HG03439 (cell line): ENCODE results near the gene EPS8L2.
A peak's percentile ranks its signal among the peaks of the same experiment; 100 is the strongest.
"Not testable (repeated sequence)": the region's sequence is repeated elsewhere in the genome, so short reads cannot be mapped to it uniquely, and the experiment has no call there.

ENCODE experiments used
- ATAC-seq: cut with Tn5 transposase; IDR thresholded peaks from one replicate; pipeline ENCODE4 v1.9.1; 2021; ENCODE audit warnings: mild to moderate bottlenecking, moderate library complexity; ENCODE audit not compliant: unreplicated experiment

EPS8L2 gene

DNA sequence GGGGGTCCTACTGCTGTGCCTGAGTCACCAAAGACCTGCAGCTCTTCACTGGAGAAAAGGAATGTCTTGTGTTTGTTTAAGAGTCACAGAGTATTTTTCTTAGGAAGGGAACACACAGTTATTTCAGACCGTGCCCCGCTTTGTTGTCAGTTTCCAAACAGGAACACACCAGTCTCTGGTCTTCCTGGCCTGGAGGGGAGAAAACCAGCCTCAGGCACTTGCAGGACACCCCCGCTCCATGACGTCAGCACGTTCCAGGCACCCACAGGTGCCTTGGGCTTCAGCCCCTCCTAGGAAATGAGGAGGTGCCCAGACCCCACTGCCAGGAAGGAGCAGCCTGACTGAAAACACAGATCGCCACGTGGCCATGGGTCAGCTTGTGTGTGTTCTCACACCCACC lies 16.4 kb upstream of the EPS8L2 start:
- ATAC-seq, result no peak

DNA sequence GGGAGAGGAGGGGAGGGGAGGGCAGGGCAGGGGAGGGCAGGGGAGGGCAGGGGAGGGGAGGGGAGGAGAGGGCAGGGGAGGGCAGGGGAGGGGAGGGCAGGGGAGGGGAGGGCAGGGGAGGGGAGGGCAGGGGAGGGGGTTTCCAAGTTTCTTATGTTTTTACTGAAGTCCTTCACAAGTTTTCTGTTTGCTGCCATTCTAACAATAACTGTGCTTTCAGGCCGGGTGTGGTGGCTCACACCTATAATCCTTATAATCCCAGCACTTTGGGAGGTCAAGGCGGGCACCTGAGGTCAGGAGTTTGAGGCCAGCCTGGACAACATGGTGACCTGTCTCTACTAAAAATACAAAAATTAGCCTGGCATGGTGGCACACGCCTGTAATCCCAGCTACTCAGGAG lies 15.8 kb upstream of the EPS8L2 start:
- not testable (repeated sequence) for ATAC-seq

DNA sequence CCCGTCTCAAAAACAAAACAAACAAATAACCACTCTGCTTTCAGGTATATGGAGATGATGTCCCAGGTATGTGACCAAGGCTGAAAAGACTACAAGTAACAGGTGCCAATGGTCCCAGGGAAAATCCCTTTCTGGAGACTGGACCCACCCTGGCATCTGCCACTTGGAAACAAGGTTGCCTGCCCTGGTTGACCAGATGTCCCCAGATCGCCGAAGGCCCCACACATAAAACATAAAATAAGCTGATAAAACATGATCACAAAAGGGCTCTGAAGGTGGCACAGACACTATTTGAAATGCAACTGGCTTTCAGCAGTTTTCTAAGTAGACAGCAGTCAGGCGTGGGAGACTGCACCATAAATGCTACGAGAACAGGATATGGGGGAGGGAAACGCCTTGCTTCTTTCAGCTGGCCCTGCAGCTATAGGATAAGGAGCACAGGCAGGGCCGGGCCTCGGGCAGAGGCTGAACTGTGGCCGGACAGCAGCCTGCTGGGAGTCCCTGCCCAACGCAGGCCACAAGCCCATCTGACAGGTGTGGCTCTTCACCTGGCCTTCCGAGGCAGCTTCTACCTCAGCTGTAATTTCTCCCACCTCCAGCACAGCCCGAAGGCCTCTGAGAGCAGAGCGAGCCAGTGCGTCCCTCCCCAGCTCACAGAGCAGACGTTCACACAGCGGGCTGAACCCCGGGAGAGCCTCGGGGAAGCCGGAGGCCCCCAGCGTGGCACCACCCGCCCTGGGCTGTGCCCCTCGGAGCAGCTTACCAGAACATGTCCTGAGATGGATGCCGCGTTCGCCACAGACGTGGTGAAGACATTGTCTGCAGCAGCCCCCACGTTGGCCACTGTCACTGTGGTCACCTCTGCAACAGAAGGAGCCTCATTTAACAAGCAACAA lies 15.0 kb upstream of the EPS8L2 start:
- no peak for ATAC-seq

DNA sequence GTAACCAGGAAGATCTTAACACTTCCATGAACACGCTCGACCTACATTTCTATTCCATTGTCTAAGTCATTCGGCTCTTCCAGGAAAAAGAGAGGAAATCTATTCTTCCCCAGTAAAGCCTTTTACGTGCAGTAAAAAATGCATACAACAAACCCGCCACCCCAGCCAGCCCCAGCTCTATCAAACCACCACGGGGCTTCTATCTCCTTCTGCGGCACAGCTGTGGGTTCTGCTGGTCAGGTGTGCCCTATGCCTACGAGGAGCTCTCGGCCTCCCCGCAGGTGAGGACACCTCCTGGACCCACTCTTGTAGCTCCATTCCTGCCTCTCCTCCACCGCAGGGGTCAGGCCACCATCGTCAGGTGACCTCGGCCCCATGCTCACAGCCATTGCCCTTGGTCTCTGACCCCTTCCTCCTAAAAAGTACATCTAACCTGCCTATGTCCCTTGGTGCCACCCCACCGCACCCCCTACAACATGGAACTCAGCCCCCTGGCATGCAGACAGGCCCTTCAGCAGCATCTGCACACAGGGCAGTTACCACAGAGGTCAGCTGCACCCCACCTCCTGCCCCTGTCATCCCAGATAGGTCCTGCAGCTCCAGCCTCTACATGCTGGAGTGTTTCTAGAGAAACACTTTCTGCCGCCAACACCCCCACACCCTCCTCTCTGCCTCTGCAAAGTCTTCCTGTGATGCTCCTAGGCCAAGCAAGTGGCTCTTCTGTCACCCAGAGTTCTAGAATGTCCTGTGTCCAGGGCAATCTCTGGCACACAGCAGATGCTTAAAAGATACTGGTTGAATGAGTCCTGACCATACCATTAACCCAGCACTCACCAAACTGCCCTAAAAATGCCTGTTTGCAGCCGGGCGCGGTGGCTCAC lies 14.1 kb upstream of the EPS8L2 start:
- no peak for ATAC-seq

DNA sequence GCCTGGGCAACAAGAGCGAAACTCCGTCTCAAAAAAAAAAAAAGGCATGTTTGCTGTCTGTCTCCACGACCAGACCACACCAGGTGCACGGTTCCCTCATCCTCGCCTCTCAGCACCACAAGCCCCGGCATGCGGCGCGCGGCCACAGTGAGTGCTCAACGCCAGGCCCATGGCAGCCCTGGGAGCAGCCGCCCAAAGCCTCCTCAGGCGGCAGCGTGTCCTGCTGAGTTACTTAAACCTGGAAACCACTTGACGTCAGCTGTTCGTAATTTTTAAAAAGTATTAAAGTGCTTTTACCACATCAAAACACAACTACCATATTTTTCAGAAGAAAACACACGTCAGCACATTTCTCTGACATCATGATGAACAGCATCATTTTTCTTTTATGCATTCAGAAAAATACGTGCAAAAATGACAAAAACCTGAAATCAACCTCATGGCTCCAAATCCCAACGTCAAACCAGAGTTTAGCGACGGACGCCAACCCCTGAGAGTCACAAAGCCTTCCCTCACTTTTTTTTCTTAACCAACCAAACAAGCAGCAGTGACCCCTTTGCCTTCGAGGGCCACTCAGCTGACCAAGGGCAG lies 13.1 kb upstream of the EPS8L2 start:
- no peak for ATAC-seq

DNA sequence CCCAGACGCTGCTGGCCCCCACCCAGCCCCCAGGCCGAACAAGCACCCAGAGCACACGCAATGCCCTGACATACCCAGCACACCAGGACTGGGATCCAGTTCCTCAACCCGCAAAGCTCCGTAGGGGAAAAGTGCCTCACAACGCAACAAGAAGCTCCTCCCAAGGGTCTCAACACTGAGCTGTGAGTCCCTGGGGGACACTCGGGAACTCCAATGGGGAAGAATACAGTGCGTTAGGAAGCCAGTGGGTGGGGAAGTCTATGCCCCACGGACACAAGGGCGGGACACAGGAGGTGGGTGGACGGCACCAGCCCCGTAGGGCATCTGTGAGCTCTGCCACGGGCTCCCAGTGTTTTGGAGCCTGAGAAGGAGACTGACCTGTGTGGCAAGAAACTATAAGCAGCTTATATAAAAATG lies 12.6 kb upstream of the EPS8L2 start:
- ATAC-seq, result no peak

DNA sequence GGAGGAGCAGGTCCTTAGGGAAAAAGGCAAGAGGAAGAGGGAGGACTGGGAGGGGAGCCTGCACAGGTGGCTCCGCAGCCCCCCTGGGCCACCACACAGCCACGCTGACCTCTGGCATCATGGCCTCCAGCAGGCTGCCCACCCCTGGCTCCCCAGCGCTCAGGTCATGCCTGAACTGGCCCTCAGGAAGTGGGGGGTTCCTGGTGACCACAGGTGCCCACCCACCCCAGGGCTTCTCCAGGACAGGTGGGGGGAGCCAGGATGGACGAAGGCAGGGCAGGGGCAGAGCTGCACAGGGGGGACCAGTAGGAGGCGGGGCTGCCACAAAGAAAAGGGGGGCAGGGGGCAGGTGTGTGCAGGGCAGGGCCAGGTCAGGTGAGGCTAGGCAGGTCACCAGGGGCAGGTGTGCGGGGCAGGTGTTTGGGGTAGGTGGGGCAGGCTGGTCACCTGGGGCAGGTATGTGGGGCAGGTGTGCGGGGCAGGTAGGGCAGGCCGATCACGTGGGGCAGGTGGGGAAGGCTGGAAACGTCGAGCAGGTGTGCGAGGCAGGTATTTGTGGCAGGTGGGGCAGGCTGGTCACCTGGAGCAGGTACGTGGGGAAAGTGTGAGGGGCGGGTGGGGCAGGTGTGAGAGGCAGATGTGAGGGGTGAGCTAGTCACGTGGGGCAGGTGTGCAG lies 12.0 kb upstream of the EPS8L2 start:
- no peak for ATAC-seq

DNA sequence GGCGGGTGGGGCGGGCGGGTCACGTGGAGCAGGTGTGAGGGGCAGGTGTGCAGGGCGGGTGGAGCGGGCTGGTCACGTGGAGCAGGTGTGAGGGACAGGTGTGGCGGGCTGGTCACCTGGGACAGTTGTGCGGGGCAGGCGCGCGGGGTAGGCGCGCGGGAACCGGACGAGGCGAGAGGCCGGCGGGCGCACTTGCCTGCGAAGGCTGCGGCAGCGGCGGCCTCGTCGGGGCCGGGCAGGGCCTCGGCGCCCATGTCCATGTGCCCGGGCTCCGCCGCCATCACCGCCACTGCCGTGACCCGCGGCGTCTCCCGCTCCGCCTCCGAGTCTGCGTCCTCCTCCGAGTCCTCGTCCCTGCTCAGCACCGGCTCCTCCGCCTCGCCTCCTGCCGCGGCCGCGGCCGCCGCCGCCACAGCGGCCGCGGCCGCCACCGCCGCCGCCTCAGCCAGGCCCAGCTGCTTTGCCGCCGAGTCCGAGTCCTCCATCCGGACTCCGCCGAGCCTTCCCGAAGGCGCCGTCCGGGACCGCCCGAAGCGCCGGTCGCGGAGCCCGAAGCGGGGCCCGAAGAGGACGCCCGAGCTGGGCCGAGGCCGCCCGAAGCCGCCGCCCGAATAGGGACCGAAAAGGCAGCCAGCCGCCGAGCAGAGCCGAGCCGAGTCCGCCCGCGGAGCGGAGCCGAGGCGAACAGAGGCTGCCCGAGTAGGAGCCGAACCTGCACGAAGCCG lies 11.3 kb upstream of the EPS8L2 start, which contains the start of gene DEAF1:
DEAF1 (minus strand) TSS at position 660 of the 725 bp plus-strand sequence; CDS start at position 485, 175 bp downstream.
- ATAC-seq, result no peak

DNA sequence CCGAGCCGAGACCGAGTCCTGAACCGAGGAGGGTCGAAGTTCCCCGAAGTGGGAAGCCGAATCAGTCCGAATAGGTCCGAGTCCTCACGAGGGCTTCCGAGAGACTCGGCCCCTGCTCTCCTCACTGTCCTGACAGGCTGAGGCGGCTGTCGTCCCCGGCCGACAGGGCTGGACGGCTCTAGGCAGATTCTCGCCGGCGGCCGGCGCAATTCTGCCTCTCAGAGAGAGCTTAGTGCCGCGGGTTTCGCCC lies 10.8 kb upstream of the EPS8L2 start:
- peak; percentile 87 for ATAC-seq

DNA sequence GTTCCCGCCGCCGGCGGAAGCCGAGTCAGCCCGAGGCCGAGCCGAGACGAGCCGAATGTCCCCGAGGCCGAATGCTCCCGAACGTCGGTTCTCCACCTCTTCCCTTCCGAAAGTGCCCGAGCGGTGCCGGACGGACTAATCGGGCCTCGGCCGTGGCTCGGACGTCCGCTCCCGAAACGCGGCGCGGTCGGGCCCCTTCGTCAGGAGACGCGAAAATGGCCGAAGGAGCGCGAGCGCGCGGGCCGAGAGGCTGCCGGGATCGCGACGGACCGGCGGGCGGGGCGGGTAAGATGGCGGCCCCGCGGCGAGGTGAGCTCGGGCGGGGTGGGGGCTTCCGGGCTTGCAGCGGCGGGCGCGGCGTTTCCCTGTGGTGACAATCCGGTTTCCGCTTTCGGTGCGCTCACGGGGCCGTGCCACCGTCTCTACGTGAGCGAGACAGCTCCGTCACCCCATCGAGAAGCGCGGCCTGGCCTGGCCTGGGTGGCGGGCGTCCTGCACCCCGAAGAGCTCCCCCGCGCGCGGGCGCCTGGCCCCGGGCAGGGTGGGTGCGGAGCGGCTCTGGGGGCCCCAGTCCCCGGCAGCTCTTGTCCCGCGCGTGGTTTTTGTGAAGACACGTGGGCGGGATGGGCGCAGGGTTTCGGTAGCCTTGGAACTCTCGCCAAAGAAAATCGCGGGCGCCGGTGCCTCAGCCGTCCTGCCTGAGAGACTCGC lies 10.3 kb upstream of the EPS8L2 start, which contains the start of gene TMEM80:
TMEM80 (plus strand) TSS at position 279 of the 711 bp plus-strand sequence; CDS start at position 291, 12 bp downstream.
- ATAC-seq, result peak; percentile 79

DNA sequence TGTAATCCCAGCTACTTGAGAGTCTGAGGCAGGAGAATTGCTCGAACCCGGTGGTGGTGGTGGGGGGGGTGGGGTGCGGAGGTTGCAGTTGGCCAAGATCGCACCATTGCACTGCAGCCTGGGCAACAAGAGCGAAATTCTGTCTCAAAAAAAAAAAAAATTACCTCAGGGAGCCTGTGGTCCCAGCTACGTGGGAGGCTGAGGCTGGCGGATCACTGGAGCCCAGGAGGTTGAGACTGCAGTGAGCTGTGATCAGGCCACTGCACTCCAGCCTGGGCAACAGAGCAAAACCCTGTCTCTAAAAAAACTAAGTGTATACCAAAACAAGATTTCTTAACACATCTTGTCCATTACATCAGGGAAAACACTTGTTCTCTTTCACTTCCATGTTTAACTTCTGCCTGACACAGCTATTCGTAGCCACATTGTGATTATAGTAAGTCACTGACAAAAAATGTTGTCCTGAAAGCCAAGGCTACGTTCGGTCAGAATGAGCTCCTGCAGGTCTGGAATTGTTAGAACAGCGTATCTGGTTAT lies 9.0 kb upstream of the EPS8L2 start:
- no peak for ATAC-seq

DNA sequence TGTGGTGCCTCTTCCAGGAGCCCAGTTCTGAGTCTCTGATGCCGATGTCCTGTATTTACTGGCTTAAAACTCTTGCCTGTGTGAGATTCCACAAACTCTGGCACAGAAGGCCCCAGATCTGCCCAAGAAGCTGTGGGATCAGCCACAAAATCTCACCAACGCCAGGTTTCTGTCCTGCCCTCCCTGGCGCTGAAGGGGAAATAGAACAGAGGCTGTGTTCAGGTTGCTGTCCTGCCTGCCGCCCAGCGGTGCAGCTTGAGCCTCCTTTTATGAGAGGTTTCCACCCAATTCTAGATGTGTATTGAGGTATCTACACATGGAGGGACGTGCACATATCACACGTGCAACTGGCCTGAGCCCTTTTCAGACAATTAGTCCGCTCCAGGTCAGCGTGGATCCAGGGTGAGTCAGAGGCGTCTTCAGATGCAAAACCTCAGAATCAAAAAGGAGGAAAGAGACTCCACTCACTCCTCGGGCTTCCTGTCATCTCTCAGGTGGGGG lies 8.2 kb upstream of the EPS8L2 start:
- ATAC-seq, result no peak

DNA sequence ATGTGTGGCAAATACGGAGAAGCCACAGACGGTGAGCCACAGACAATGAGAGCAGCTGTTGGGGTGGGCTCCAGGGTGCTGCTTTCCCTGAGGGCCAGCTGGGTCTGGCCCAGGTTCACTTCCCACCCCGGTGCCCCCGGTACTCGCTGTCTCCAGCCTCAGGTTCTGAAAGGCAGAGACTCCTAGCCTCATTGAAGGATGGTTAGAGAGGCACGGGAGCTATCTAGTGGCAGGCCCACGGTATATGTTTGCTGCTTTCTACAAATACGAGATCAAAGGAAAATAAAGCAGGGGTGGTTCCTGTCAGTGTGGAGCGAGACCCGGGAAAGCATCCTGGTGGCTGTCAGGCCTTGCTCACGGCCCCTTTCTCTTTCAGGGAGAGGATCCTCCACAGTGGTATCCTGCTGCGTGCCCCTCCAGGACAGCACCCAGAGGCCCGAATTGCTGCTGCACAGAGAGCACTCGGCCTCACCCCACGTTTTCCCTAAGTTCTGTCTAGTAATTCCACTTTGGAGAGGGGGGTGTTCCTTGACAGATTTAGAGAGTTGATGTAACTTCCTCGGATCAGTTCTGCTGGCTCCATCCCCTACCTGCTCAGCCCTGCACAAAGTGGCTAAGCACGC lies 7.4 kb upstream of the EPS8L2 start:
- ATAC-seq, result no peak

DNA sequence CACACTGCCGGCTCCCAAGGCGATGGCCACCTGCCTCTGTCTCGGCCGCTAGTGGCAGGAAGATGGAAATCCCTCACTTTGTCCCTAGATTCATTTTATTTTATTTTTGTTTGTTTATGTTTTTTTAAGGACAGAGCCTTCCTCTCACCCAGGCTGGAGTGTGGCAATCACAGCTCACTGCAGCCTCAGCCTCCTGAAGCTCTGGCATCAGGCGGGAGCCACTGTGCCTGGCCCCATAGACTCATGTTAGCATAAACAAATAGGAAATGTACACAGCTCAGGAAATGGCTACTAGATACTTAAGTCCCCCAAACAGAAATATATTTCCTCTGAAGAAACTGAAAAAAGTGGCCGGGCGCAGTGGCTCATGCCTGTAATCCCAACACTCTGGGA lies 6.9 kb upstream of the EPS8L2 start:
- ATAC-seq, result no peak

DNA sequence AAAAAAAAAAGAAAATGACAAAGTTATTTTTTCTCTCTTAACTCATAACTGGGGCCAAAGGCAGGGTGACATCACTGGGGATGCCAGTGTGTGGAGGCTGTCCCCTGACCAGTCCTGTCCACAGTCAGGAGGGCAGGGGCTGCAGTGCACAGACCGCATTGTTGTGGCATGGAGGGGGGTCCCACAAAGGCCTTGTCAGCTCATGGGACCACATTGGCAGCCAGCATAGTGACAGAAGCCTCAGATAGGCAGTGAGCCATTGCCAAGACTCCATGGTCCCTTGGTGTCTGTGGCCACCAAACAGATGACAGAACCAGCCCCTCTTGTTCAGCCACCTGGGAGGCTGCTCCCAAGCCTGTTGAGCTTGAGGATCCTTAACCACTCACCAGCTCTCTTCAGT lies 6.3 kb upstream of the EPS8L2 start:
- ATAC-seq, result no peak

DNA sequence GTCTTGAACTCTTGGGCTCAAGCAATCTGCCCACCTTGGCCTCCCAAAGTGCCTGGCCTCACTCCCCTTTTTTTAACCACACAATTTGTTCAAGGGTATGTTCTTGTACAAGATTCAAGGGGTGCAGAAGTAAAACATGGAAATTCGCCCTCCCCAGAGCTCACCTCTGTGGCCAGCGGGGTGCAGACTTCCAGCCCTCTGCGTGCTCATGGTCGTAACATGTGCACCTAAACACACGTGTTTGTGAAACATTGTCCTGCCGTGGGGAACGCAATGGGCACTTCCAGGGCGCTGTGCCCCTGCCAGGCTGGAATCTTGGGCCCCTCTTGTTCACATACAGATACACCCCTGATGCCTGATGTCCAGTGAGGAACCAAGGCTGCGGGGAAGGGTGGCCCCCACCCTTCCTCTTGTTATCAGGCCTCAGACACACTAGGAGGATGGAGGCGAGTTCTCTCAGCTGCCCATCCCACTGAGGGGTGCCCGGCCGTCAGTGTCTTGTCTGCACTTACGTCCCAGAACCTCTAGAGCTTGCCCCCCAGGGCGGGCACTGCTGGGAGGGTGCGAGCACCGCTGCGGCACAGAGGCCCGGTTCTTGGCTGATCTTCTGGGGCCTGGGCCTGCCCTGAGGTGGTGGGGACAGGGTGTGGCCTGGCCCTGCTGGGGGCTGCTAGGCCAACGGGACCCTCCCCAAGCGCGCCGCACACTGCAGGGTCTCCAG lies 4.1 kb upstream of the EPS8L2 start:
- no peak for ATAC-seq

DNA sequence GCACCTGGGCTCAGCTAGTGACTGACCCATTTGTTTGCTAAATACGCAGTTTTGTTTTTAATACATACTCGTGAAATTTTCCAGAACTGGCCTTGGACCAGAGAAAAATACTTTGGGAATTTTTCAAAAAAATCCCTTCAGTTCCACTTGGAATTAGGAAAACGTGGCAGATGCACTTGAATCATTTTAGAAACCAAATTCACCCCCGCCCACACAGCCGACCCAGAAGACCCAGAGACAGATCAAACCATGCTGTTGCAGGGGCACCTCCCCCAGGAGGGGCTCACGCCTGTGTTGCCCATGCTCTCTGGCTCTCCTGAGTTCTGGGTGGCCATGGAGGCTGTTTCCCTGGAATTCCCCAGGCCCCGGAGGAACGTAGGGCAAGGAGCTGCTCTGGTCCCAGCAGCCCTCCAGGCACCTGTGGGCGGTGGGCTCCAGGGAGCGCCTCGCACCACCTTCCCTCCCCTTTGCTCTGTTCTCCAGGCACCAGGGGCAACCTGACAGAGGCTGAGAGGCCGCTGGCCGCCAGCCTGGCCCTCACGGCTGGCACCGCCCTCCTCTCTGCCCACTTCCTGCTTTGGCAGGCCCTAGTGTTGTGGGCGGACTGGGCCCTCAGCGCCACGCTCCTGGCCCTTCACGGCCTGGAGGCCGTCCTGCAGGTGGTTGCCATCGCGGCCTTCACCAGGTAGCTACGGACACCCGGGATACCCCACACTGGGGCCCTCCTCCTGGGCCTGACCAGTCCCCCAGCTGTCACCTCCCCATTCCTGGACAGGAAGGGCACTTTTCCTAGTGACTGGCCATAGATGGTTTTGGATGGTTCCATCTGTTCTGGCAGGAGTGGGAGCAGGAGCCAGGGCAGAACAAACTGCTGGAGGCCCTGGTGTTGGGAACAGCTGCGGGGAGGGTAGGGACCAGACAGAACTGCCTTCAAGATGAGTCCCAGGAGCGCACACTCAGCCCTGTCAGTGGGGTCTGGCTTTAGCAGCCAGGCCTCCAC lies 3.3 kb upstream of the EPS8L2 start:
- ATAC-seq, result no peak
